Peyer's patch (tissue), 4 donors: Measurements from ENCODE around the gene LGALS7. TPM values are rescaled to one million over a fixed set of nuclear protein-coding genes. Genes with fewer than 3 reads are reported as not detected.
"Not testable (repeated sequence)": the region's sequence is repeated elsewhere in the genome, so short reads cannot be mapped to it uniquely, and the experiment has no call there.

Experiments
- DNase-seq, 3 donors: peaks; one replicate each; pipeline ENCODE4 v3.0.0-alpha.2; 2017 to 2019
- H3K27ac ChIP-seq, 4 donors: fragments of 200-600 bp; sonication (generic); one replicate each; pipeline ENCODE4 v1.5.1; 2016 to 2019
- H3K27me3 ChIP-seq, 2 donors: fragments of 200-600 bp; sonication (generic); one replicate each; pipeline ENCODE4 v1.5.1; 2019
- H3K36me3 ChIP-seq, 3 donors: fragments of 200-600 bp; sonication (generic); one replicate each; pipeline ENCODE4 v1.5.1; 2016 to 2019
- H3K4me1 ChIP-seq, 4 donors: fragments of 200-600 bp; sonication (generic); one replicate each; pipeline ENCODE4 v1.5.1; 2016 to 2019
- H3K4me3 ChIP-seq, 4 donors: fragments of 200-600 bp; sonication (generic); 1 replicate in 3 of 4; 2 replicates in 1 of 4; pipeline ENCODE4 v1.5.1; 2016 to 2019; ENCODE audit warnings: mild to moderate bottlenecking in 1 of 4
- H3K9me3 ChIP-seq, 4 donors: fragments of 200-600 bp; sonication (generic); one replicate each; pipeline ENCODE4 v1.5.1; 2016 to 2019; ENCODE audit warnings: mild to moderate bottlenecking in 1 of 4
- CTCF ChIP-seq, 6 experiments: fragments of 450-650 bp in 4 of 6; fragments of 200-600 bp in 2 of 6; sonication (generic) in 1 of 6; IDR thresholded peaks; one replicate each; pipeline ENCODE4 v1.5.1; 2017 to 2019; ENCODE audit warnings: antibody characterized with exemption in 6 of 6, mild to moderate bottlenecking in 3 of 6, moderate library complexity in 1 of 6
- POLR2A ChIP-seq, 2 donors: fragments of 450-650 bp; IDR thresholded peaks; one replicate each; pipeline ENCODE4 v1.5.1; 2017; ENCODE audit warnings: antibody characterized with exemption in 2 of 2, mild to moderate bottlenecking in 2 of 2, moderate library complexity in 2 of 2
- total RNA-seq, 4 donors: library from RNA; depleted of rRNA; stranded (reverse); fragments of >200 nt; gene quantifications; one replicate each; pipeline ENCODE4 v1.1.0, GENCODE V29; 2016

LGALS7 gene
- total RNA-seq, 4 donors from 2014 or later: not detected

GRCh38 chr19:38786572-38787265 lies 13.4 kb upstream of the LGALS7 start:
- Histone ChIP-seq H3K27me3 (no peaks in the 10 kb centered on the region), H3K4me1 (no peaks in the 10 kb centered on the region), H3K27ac (no peak overlapping the region), H3K36me3 (no peaks in the 10 kb centered on the region), H3K4me3 (no peak overlapping the region), H3K9me3 (no peaks in the 10 kb centered on the region)
- DNase-seq: no peak
- TF ChIP-seq POLR2A (IDR thresholded peaks at IDR 0.05): no peak
- no peak for TF ChIP-seq CTCF (IDR thresholded peaks at IDR 0.05)

- H3K27me3 ChIP-seq, H3K9me3 ChIP-seq, DNase-seq, H3K36me3 ChIP-seq, H3K4me3 ChIP-seq, H3K27ac ChIP-seq, H3K4me1 ChIP-seq: not testable (repeated sequence)
Measured at GRCh38 chr19:38786061-38786460, 12.7 kb upstream of the LGALS7 start.

- H3K27me3 ChIP-seq: no peaks in the 10 kb centered on the region
- H3K9me3 ChIP-seq: no peaks in the 10 kb centered on the region
- H3K36me3 ChIP-seq: no peaks in the 10 kb centered on the region
- TF ChIP-seq CTCF (IDR thresholded peaks at IDR 0.05) (no peak), POLR2A (IDR thresholded peaks at IDR 0.05) (no peak)
- DNase-seq: no peak
- no peak overlapping the region for H3K4me3 ChIP-seq
- H3K4me1 ChIP-seq: no peaks in the 10 kb centered on the region
- no peak overlapping the region for H3K27ac ChIP-seq
Measured at GRCh38 chr19:38785187-38785699, 11.9 kb upstream of the LGALS7 start.

- no peak overlapping the region for H3K4me3 ChIP-seq
- H3K27ac ChIP-seq: no peak overlapping the region
- DNase-seq: peak in 1 of 3 donors; percentile 75
Measured at GRCh38 chr19:38784224-38784623, 10.9 kb upstream of the LGALS7 start.

GRCh38 chr19:38782212-38782611 lies 8.9 kb upstream of the LGALS7 start:
- H3K27ac ChIP-seq, H3K36me3 ChIP-seq, H3K9me3 ChIP-seq, H3K4me3 ChIP-seq, H3K4me1 ChIP-seq, H3K27me3 ChIP-seq, DNase-seq: not testable (repeated sequence)

More at GRCh38 chr19:38784224-38784623, 10.9 kb upstream of the LGALS7 start:
- no peaks in the 10 kb centered on the region for H3K4me1 ChIP-seq
- no peaks in the 10 kb centered on the region for H3K9me3 ChIP-seq
- no peak for TF ChIP-seq CTCF (IDR thresholded peaks at IDR 0.05)
- TF ChIP-seq POLR2A (IDR thresholded peaks at IDR 0.05): no peak
- no peaks in the 10 kb centered on the region for H3K27me3 ChIP-seq
- no peaks in the 10 kb centered on the region for H3K36me3 ChIP-seq

- H3K9me3 ChIP-seq: no peaks in the 10 kb centered on the region
- no peaks in the 10 kb centered on the region for H3K36me3 ChIP-seq
- H3K27me3 ChIP-seq: no peaks in the 10 kb centered on the region
- no peak overlapping the region for H3K4me3 ChIP-seq
- H3K27ac ChIP-seq: no peak overlapping the region
- TF ChIP-seq CTCF (IDR thresholded peaks at IDR 0.05) (no peak), POLR2A (IDR thresholded peaks at IDR 0.05) (no peak)
- DNase-seq: no peak
- no peaks in the 10 kb centered on the region for H3K4me1 ChIP-seq
Measured at GRCh38 chr19:38781058-38781457, 7.7 kb upstream of the LGALS7 start.

GRCh38 chr19:38780443-38780842 lies 7.1 kb upstream of the LGALS7 start:
- Histone ChIP-seq H3K27me3 (no peaks in the 10 kb centered on the region), H3K9me3 (no peaks in the 10 kb centered on the region), H3K36me3 (no peaks in the 10 kb centered on the region), H3K4me1 (no peaks in the 10 kb centered on the region), H3K4me3 (no peak overlapping the region), H3K27ac (no peak overlapping the region)
- no peak for DNase-seq
- TF ChIP-seq POLR2A (IDR thresholded peaks at IDR 0.05) (no peak), CTCF (IDR thresholded peaks at IDR 0.05) (no peak)
